Naive B cell (primary cell): ENCODE data around the gene PALS2. TPM values are rescaled to one million over a fixed set of nuclear protein-coding genes. Genes with fewer than 3 reads are reported as not detected.

Experiments
- ATAC-seq, 2 donors: fragments of 150-1000 bp; cut with Tn5 transposase; 2 replicates each; pipeline ENCODE4 v1.10.0; 2021; ENCODE audit warnings: low read depth in 2 of 2, mild to moderate bottlenecking in 2 of 2, moderate library complexity in 2 of 2
- DNase-seq: peaks from one replicate; pipeline ENCODE4 v3.0.0; 2022
- H3K27ac Mint-ChIP-seq, 6 donors: one replicate each; pipeline ENCODE4 v1.8.0; 2020 to 2022; ENCODE audit warnings: mild to moderate bottlenecking in 6 of 6, mixed read lengths in 6 of 6, moderate library complexity in 5 of 6, inconsistent platforms in 2 of 6
- H3K27me3 Mint-ChIP-seq, 3 donors: one replicate each; pipeline ENCODE4 v1.8.0; 2021 to 2022; ENCODE audit warnings: mixed read lengths in 3 of 3, mild to moderate bottlenecking in 1 of 3
- H3K36me3 Mint-ChIP-seq, 2 donors: one replicate each; pipeline ENCODE4 v1.8.0; 2020 to 2022; ENCODE audit warnings: mixed read lengths in 2 of 2, inconsistent platforms in 1 of 2, mild to moderate bottlenecking in 1 of 2
- H3K4me1 Mint-ChIP-seq, 3 donors: one replicate each; pipeline ENCODE4 v1.8.0; 2020 to 2022; ENCODE audit warnings: mixed read lengths in 3 of 3, inconsistent platforms in 1 of 3, mild to moderate bottlenecking in 1 of 3, moderate library complexity in 1 of 3
- H3K4me3 Mint-ChIP-seq, 8 donors: one replicate each; pipeline ENCODE4 v1.8.0; 2020 to 2022; ENCODE audit warnings: mild to moderate bottlenecking in 8 of 8, mixed read lengths in 8 of 8, moderate library complexity in 8 of 8, inconsistent platforms in 2 of 8
- H3K9me3 Mint-ChIP-seq, 7 donors: one replicate each; pipeline ENCODE4 v1.8.0; 2020 to 2022; ENCODE audit warnings: mixed read lengths in 7 of 7, mild to moderate bottlenecking in 5 of 7, inconsistent platforms in 2 of 7, moderate library complexity in 1 of 7
- polyA plus RNA-seq, 6 donors: library from polyadenylated mRNA; unstranded; fragments of 300-500 nt; fragmentation: Illumina TruSeq; gene quantifications; one replicate each; pipeline ENCODE4 v1.2.3, GENCODE V29; 2021; ENCODE audit warnings: low read depth in 6 of 6

The PALS2 gene
- polyA plus RNA-seq, 6 donors from 2014 or later, result 25.4 to 37.9 (median 28.2) TPM

GRCh38 chr7:24572393-24572996, 757 bp upstream of the PALS2 start:
- ATAC-seq (peak; percentile 32 to 34), DNase-seq (no peak)
- no peaks in the 10 kb centered on the region for H3K36me3 Mint-ChIP-seq
- H3K27ac Mint-ChIP-seq, result peak overlapping the region; percentile 24 to 94 (median 84)
- peaks cover 9 to 19% (median 11%) of the 10 kb centered on the region in 3 donors for H3K27me3 Mint-ChIP-seq
- H3K4me1 Mint-ChIP-seq, result peaks cover 26 to 32% (median 27%) of the 10 kb centered on the region in 3 donors
- no peaks in the 10 kb centered on the region for H3K9me3 Mint-ChIP-seq
- peak overlapping the region; percentile 83 to 96 (median 92) for H3K4me3 Mint-ChIP-seq

GRCh38 chr7:24573554-24574338, 494 bp downstream of the PALS2 start:
- peak overlapping the region; percentile 87 to 97 (median 96) for H3K4me3 Mint-ChIP-seq
- H3K9me3 Mint-ChIP-seq, result no peaks in the 10 kb centered on the region
- H3K4me1 Mint-ChIP-seq, result peaks cover 35 to 45% (median 40%) of the 10 kb centered on the region in 3 donors
- peaks cover 2 to 11% (median 2%) of the 10 kb centered on the region in 3 donors for H3K27me3 Mint-ChIP-seq
- peak; percentile 68 for DNase-seq
- peak overlapping the region; percentile 85 to 94 (median 91) for H3K27ac Mint-ChIP-seq
- peak; percentile 46 to 48 for ATAC-seq
- no peaks in the 10 kb centered on the region for H3K36me3 Mint-ChIP-seq

GRCh38 chr7:24574386-24574785, 1.1 kb downstream of the PALS2 start:
- ATAC-seq (no peak), DNase-seq (no peak)
- Mint-ChIP-seq H3K9me3 (no peaks in the 10 kb centered on the region), H3K27me3 (peaks cover 0 to 11% (median 0%) of the 10 kb centered on the region in 3 donors), H3K4me3 (peak overlapping the region; percentile 87 to 97 (median 96)), H3K4me1 (peaks cover 40 to 51% (median 46%) of the 10 kb centered on the region in 3 donors), H3K27ac (peak overlapping the region; percentile 85 to 94 (median 90)), H3K36me3 (no peaks in the 10 kb centered on the region)

GRCh38 chr7:24574950-24575349, 1.7 kb downstream of the PALS2 start:
- H3K36me3 Mint-ChIP-seq, result no peaks in the 10 kb centered on the region
- no peaks in the 10 kb centered on the region for H3K9me3 Mint-ChIP-seq
- DNase-seq, result no peak
- peaks cover 0 to 6% (median 0%) of the 10 kb centered on the region in 3 donors for H3K27me3 Mint-ChIP-seq
- H3K4me3 Mint-ChIP-seq, result peak overlapping the region in 7 of 8 donors; percentile 87 to 97 (median 95)
- ATAC-seq, result no peak
- peaks cover 45 to 56% (median 52%) of the 10 kb centered on the region in 3 donors for H3K4me1 Mint-ChIP-seq
- H3K27ac Mint-ChIP-seq, result no peak overlapping the region

- peak; percentile 18 for DNase-seq
- Mint-ChIP-seq H3K27ac (peak overlapping the region in 4 of 6 donors; percentile 10 to 59 (median 44)), H3K36me3 (no peaks in the 10 kb centered on the region), H3K4me3 (peak overlapping the region in 6 of 8 donors; percentile 17 to 82 (median 38)), H3K4me1 (peaks cover 50 to 60% (median 54%) of the 10 kb centered on the region in 3 donors), H3K9me3 (no peaks in the 10 kb centered on the region), H3K27me3 (no peaks in the 10 kb centered on the region)
- ATAC-seq, result no peak
Observed at GRCh38 chr7:24576171-24577025, 3.1 kb downstream of the PALS2 start.

- Mint-ChIP-seq H3K27me3 (no peaks in the 10 kb centered on the region), H3K27ac (no peak overlapping the region), H3K4me3 (peak overlapping the region in 5 of 8 donors; percentile 7 to 69 (median 13)), H3K36me3 (no peaks in the 10 kb centered on the region), H3K9me3 (no peaks in the 10 kb centered on the region), H3K4me1 (peaks cover 44 to 49% (median 49%) of the 10 kb centered on the region in 3 donors)
- ATAC-seq (no peak), DNase-seq (no peak)
Observed at GRCh38 chr7:24578052-24578451, 4.8 kb downstream of the PALS2 start.

GRCh38 chr7:24580283-24580946, 7.2 kb downstream of the PALS2 start:
- no peaks in the 10 kb centered on the region for H3K27me3 Mint-ChIP-seq
- H3K36me3 Mint-ChIP-seq, result no peaks in the 10 kb centered on the region
- H3K27ac Mint-ChIP-seq, result peak overlapping the region in 2 of 6 donors; percentile 34 to 64
- H3K4me1 Mint-ChIP-seq, result peaks cover 37 to 44% (median 42%) of the 10 kb centered on the region in 3 donors
- no peak overlapping the region for H3K4me3 Mint-ChIP-seq
- no peaks in the 10 kb centered on the region for H3K9me3 Mint-ChIP-seq
- DNase-seq (no peak), ATAC-seq (no peak)

GRCh38 chr7:24582166-24582565, 8.9 kb downstream of the PALS2 start:
- peaks cover 37 to 51% (median 42%) of the 10 kb centered on the region in 3 donors for H3K4me1 Mint-ChIP-seq
- ATAC-seq, result no peak
- H3K9me3 Mint-ChIP-seq, result no peaks in the 10 kb centered on the region
- no peaks in the 10 kb centered on the region for H3K27me3 Mint-ChIP-seq
- DNase-seq, result no peak
- H3K36me3 Mint-ChIP-seq, result no peaks in the 10 kb centered on the region
- H3K4me3 Mint-ChIP-seq, result no peak overlapping the region
- no peak overlapping the region for H3K27ac Mint-ChIP-seq

GRCh38 chr7:24587853-24588252, 14.6 kb downstream of the PALS2 start:
- peak overlapping the region in 4 of 6 donors; percentile 28 to 54 (median 36) for H3K27ac Mint-ChIP-seq
- ATAC-seq, result peak; percentile 70 to 91
- H3K9me3 Mint-ChIP-seq, result no peaks in the 10 kb centered on the region
- H3K27me3 Mint-ChIP-seq, result no peaks in the 10 kb centered on the region
- H3K4me1 Mint-ChIP-seq, result peaks cover 15 to 39% (median 28%) of the 10 kb centered on the region in 3 donors
- DNase-seq, result peak; percentile 51
- H3K4me3 Mint-ChIP-seq, result no peak overlapping the region
- no peaks in the 10 kb centered on the region for H3K36me3 Mint-ChIP-seq

- H3K27ac Mint-ChIP-seq, result no peak overlapping the region
- no peak overlapping the region for H3K4me3 Mint-ChIP-seq
- H3K4me1 Mint-ChIP-seq, result peaks cover 11 to 32% (median 21%) of the 10 kb centered on the region in 3 donors
- no peak for DNase-seq
- no peaks in the 10 kb centered on the region for H3K36me3 Mint-ChIP-seq
- H3K27me3 Mint-ChIP-seq, result no peaks in the 10 kb centered on the region
- H3K9me3 Mint-ChIP-seq, result no peaks in the 10 kb centered on the region
- ATAC-seq, result no peak
Observed at GRCh38 chr7:24591152-24591551, 17.9 kb downstream of the PALS2 start.

- no peak overlapping the region for H3K4me3 Mint-ChIP-seq
- no peaks in the 10 kb centered on the region for H3K9me3 Mint-ChIP-seq
- H3K27ac Mint-ChIP-seq, result no peak overlapping the region
- no peaks in the 10 kb centered on the region for H3K36me3 Mint-ChIP-seq
- H3K27me3 Mint-ChIP-seq, result no peaks in the 10 kb centered on the region
- ATAC-seq (peak; percentile 72 to 86), DNase-seq (no peak)
- H3K4me1 Mint-ChIP-seq, result peaks cover 0 to 7% (median 6%) of the 10 kb centered on the region in 3 donors
Observed at GRCh38 chr7:24595671-24596418, 22.6 kb downstream of the PALS2 start.

GRCh38 chr7:24597014-24597413, 23.8 kb downstream of the PALS2 start:
- H3K36me3 Mint-ChIP-seq, result peaks cover 2 to 5% of the 10 kb centered on the region in 2 donors
- H3K9me3 Mint-ChIP-seq, result peaks cover 0 to 5% (median 1%) of the 10 kb centered on the region in 7 donors
- ATAC-seq (no peak), DNase-seq (no peak)
- H3K4me1 Mint-ChIP-seq, result peaks cover 6 to 14% (median 9%) of the 10 kb centered on the region in 3 donors
- H3K27ac Mint-ChIP-seq, result no peak overlapping the region
- H3K27me3 Mint-ChIP-seq, result no peaks in the 10 kb centered on the region
- no peak overlapping the region for H3K4me3 Mint-ChIP-seq
